Measurements from ENCODE around the gene KHK. TPM values are rescaled to one million over a fixed set of nuclear protein-coding genes. Genes with fewer than 3 reads are reported as not detected.
"Not testable (repeated sequence)": the region's sequence is repeated elsewhere in the genome, so short reads cannot be mapped to it uniquely, and the experiment has no call there.

Gene KHK
- total RNA-seq, 1 experiment from 2014 or later = 1.7 TPM

DNA sequence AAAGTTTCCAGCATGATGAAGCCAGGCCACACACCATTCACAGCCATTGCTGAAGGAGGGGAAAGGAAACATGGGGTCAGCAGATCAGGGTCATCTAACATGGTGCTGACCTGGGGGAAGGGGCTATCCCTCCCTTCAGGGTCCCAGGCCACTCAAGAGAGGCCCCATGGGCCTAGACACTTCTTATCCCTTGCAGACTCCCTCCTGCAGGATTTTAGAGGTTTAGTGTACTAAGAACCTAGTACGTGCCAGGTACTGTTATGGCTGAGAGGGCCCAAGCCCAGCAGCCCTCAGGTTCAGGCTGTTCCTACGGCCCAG is 8.8 kb downstream of the KHK start:
- no peak for DNase-seq (ENCODE audit: extremely low read depth, low read depth)

DNA sequence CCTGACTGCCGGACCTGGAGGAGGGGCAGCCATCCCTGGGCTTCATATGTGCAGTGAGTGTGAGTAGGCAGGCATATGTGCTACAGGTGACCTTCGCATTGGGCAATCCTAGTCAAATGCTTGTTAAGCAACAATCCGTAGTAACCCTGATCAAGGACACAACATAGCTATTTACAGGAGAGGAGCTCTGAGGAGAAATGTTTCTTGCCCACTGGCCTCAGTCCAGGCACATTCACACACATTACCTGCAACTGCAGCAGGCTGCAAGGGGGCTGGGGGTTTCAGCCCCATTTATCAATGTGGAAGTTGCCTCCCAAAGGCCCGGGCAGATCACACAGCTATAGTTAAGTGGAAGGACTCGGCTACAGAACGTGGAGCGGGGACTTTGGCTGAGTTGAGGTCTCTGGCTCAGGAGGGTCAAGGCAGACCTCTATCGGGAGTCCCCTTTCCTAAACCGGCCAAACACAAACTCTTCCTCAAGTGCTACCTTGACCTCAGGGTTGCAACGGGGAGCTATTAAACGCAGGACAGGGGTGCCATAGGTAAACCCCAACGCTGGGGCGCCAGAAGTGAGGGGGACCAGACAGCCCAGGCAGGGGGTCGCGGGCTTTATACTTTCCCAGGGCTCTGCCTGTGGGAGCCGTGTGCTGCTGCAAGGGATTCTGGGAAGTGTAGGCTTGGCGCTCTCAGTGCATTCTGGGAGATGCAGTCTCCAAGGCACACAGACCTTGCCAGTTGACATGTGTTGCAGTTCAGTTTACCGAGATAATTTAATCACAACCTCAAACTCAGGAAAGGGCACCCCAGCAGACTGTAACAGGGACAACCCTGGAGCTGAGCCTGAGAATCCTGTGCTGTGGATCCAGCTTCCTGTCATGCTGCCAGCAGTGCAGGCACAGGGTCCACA is 9.4 kb downstream of the KHK start:
- DNase-seq (ENCODE audit: extremely low read depth, low read depth) = peak; percentile 37

DNA sequence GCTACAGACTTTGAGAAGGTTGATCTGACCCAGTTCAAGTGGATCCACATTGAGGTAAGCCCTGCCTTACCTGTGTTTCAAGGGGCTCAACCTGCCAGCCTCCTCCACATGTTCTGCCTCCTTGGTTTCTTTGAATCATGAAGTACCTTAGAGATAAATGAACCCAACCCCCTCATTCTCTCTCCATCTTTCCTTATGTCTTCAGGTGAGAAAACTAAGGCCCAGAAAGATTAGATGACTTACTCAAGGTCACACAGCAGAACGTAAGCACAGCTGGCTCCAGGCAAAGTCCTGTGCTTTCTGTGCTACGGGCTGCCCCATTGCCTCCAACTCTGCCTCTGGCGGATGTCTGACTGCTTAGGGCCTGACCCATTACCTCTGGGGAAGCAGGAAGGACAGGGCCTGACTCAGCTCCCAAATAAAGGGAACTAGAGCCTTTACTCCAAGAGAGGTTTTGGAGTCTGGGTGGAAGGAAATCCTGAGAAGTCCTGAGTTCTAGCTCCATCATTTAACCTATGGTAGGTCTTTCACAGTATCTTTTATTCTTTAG is 10.3 kb downstream of the KHK start:
- no peak for DNase-seq (ENCODE audit: extremely low read depth, low read depth)

DNA sequence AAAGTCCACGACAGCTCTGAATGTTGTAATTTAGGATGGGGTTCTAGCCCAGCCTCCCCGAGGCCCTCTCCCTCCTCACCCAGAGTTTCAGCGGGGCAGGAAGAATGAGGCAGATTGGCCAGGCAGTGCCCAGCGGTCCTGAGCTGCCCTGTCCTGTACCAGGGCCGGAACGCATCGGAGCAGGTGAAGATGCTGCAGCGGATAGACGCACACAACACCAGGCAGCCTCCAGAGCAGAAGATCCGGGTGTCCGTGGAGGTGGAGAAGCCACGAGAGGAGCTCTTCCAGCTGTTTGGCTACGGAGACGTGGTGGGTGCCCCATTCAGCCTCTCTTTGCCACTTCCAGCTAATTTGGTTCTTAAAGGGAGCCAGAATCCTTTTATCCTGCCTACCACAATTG is 10.8 kb downstream of the KHK start:
- DNase-seq (ENCODE audit: extremely low read depth, low read depth) = no peak

DNA sequence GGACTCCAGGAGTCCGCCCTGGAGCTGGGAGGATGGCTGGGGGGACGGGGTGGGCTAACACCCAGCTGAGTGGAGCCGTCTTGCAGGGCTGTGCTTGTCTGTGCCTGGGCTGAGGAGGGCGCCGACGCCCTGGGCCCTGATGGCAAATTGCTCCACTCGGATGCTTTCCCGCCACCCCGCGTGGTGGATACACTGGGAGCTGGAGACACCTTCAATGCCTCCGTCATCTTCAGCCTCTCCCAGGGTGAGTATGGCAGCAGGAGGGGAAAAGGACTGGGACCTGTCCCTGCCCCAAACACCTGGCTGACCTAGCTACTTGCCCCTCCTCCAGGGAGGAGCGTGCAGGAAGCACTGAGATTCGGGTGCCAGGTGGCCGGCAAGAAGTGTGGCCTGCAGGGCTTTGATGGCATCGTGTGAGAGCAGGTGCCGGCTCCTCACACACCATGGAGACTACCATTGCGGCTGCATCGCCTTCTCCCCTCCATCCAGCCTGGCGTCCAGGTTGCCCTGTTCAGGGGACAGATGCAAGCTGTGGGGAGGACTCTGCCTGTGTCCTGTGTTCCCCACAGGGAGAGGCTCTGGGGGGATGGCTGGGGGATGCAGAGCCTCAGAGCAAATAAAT is 12.9 kb downstream of the KHK start:
- no peak for DNase-seq (ENCODE audit: extremely low read depth, low read depth)

DNA sequence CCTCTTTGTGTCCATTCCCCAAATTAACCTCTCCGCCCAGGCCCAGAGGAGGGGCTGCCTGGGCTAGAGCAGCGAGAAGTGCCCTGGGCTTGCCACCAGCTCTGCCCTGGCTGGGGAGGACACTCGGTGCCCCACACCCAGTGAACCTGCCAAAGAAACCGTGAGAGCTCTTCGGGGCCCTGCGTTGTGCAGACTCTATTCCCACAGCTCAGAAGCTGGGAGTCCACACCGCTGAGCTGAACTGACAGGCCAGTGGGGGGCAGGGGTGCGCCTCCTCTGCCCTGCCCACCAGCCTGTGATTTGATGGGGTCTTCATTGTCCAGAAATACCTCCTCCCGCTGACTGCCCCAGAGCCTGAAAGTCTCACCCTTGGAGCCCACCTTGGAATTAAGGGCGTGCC is 13.5 kb downstream of the KHK start:
- no peak for DNase-seq (ENCODE audit: extremely low read depth, low read depth)

DNA sequence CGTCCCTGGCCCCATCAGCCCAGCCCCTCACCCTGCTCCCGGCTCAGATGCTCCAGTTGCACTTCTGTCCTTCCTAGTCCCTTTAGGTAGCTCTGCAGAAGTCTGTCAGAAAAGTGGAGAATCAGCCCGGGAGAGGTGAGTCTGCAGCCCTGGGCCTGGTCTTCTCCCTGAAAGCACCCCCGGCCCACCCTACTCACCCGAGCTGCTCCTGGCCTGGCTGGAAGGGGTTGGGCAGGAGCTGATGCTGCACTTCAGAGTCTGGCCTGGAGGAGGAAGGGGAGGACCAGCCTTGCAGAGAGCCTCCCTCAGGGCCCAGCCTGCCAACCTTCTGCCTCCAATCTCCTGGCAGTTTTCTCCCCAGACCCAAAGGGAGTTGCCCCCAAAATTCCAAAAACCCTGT is 15.8 kb downstream of the KHK start:
- no peak for DNase-seq (ENCODE audit: extremely low read depth, low read depth)

DNA sequence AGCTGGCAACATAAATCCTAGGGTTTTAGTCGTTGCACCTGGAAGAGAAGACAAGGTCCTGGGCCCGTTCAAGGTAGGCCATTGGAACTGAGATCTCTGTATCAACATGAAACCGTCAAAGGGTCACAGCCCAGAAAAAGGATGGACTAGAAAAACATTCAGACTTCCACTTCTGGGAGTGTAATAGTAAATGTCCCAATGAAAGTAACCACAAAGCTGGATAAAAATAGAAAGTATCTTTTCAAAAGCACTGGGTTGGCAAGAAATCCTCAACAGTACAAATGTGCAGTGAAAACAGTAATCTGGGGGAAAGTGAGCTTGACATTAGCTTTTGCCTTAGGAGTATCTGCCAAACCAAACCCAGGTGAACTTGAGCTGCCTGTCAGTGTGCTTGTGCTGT is 19.4 kb downstream of the KHK start:
- no peak for DNase-seq (ENCODE audit: extremely low read depth, low read depth)

DNA sequence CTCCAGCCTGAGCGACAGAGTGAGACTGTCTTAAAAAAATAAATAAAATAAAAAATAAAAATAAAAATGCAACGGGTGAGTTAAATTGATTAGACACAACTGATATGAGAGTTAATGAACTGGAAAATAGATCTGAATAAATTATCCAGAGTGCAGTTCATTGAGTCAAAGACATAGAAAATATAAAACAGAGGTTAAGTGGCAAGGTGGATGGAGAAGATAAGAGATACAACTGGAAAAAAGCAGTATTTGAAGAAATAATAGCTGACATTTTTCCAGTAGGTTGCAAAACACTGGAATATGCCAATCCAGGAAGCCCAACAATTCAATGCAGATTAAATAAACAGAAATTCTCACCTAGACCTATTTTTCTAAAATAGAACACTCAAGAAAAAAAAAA is 21.6 kb downstream of the KHK start:
- DNase-seq (ENCODE audit: extremely low read depth, low read depth) = no peak

DNA sequence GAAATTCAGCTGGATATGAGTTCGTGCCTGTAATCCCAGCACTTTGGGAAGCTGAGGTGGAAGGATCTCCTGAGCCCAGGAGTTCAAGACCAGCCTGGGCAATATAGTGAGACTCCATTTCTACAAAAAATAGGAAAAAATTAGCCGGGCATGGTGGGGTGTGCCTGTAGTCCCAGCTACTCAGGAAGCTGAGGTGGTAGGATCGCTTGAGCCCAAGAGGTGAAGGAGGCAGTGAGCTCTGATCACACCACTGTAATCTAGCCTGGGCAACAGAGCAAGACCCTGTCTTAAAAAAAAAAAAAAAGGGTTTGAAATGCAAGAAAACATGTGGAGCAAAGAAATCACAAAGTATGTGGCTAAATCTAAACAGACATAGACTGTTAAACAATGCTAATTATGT is 22.5 kb downstream of the KHK start:
- DNase-seq (ENCODE audit: extremely low read depth, low read depth) = no peak

DNA sequence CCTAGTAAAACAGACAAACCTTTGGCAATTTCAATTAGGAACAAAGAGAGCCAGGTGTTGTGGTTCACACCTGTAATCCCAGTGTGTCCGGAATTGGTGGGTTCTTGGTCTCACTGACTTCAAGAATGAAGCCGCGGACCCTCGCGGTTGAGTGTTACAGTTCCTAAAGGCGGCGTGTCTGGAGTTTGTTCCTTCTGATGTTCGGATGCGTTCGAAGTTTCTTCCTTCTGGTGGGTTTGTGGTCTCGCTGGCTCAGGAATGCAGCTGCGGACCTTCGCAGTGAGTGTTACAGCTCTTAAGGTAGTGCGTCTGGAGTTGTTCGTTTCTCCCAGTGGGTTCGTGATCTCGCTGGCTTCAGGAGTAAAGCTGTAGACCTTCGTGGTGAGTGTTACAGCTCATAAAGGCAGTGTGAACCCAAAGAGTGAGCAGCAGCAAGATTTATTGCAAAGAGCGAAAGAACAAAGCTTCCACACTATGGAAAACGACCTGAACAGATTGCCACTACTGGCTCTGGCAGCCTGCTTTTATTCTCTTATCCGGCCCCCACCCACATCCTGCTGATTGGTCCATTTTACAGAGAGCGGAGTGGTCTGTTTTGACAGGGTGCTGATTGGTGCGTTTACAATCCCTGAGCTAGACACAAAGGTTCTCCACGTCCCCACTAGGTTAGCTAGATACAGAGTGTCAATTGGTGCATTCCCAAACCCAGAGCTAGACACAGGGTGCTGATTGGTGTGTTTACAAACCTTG is 24.2 kb downstream of the KHK start:
- not testable (repeated sequence) for DNase-seq (ENCODE audit: extremely low read depth, low read depth)

DNA sequence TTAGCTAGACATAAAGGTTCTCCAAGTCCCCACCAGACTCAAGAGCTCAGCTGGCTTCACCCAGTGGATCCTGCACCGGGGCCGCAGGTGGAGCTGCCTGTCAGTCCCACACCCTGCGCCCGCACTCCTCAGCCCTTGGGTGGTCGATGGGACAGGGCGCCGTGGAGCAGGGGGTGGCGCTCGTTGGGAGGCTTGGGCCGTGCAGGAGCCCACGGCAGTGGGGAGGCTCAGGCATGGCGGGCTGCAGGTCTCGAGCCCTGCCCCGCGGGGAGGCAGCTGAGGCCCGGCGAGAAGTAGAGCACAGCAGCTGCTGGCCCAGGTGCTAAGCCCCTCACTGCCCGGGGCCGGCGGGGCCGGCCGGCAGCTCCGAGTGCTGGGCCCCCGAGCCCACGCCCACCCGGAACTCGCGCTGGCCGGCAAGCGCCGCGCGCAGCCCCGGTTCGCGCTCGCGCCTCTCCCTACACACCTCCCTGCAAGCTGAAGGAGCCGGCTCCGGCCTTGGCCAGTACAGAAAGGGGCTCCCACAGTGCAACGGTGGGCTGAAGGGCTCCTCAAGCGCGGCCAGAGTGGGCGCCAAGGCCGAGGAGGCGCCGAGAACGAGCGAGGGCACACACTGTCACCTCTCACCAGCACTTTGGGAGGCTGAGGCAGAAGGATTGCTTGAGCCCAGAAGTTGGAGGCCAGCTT is 25.0 kb downstream of the KHK start:
- not testable (repeated sequence) for DNase-seq (ENCODE audit: extremely low read depth, low read depth)

DNA sequence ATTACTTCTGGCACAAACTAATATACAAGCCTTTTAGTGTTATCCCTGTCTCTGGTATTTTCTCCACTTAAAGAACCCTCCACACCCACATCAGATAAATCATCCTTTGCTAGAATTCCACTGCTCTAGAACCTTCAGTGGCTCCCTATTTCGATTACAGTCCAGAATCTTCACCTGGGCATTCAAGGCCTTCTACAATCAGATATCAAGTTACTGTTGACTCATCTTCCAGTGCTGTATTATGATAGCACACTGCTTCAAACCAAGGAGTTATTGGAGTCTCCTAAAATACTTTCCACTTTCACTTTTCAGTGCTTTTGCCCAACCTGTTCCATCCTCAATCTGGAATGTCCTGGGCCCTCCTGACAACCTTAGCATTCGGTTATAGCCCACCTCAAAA is 28.9 kb downstream of the KHK start:
- DNase-seq (ENCODE audit: extremely low read depth, low read depth) = no peak

DNA sequence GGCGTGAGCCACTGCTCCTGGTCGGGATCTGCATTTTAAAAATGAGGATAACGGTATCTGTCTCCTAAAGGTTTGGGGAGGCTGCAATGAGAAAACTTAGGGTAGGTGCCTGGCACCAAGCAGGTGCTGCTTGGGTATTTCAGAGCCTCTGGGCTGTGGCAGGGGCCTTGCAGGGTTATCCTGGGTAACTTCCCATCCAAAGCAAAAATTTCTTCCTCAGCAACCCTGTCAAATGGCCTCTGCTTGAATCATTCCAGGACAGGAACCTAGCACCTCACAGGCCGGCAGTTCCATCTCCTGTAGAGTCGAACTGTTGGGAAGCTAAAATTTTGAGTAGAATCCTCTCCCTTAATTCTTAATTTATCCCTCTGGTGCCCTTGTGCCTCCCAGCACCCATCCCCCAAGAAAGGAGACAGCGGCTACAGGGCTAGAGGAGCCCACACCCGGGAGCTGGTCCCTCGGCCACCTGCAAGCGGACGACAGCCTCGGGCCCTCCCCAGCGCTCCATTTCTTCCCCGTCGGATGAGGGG is 31.5 kb downstream of the KHK start:
- no peak for DNase-seq (ENCODE audit: extremely low read depth, low read depth)

DNA sequence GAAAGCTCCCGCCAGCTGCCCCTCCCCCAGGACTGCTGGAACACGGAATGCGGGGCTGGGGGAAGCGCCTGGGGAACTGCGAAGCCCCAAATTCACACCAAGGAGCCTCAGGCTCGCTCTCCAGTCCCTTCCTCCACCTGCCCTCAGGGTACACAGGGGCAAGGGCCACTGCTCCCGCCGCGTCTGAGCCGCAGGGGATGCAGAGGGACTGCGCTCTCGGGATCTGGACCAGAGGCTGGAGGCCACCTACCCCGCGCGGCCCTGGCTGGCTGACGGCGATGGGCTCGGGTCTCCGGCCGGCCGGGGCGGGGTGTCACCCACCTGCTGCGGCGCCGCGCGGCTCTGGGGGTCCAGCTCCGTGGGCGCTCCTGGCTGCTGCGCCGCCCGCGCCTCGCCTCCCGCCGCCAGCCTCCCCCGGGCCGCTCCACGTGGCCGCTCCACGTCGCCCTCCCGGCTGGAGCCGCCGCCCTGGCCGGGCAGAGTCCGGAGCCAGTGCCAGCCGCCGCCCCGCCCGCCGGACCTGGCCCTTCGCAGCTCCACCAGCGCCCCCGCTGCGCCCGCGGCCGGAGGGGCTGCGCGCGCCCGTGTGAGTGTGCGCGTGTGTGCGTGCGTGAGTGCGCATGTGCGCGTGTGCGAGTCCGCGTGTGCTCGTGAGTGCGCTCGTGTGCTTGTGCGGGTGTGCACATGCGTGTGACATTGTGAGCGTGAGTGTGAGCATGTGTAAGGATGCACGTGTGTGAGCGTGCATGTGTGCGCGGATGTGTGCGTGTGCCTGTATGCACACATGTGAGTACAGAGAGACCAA is 32.2 kb downstream of the KHK start, which contains the start of gene CGREF1:
Gene CGREF1 (minus strand): TSS at position 604 of the 805 bp plus-strand sequence. CDS start 14,762 bp downstream, outside the sequence.
- DNase-seq (ENCODE audit: extremely low read depth, low read depth) = no peak

DNA sequence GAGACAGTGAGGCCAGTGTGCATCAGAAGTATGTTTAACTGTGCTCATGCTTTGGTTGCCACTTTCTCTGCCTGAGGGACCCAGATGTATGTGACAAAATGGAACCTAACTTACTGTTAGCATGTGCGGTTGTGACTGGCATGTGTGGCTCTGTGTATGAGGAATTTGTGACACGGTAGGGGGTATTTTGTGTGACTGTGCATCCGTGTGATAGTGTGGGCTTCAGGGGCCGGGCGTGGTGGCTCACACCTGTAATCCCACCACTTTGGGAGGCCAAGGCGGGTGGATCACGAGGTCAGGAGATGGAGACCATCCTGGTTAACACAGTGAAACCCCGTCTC is 32.7 kb downstream of the KHK start:
- DNase-seq (ENCODE audit: extremely low read depth, low read depth) = not testable (repeated sequence)

DNA sequence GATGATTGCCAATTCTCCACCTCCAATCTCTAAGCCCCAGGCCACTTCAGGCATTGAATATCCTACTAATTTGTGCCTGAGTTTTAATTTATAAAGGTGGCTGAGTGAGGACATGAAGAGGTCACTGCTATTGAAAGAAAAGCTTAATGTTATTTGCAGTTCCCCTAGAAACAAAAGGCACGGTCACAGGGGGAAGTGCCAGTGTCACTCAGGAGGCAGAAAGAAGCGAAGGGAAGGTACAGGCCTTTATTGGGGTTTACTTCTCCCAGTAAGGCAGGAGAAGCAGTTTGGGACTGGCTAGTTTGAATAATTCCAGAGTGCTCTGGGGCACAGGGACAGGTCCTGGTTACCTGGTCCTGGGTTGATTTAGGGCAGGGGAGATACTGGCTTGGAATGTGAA is 35.3 kb downstream of the KHK start:
- no peak for DNase-seq (ENCODE audit: extremely low read depth, low read depth)

DNA sequence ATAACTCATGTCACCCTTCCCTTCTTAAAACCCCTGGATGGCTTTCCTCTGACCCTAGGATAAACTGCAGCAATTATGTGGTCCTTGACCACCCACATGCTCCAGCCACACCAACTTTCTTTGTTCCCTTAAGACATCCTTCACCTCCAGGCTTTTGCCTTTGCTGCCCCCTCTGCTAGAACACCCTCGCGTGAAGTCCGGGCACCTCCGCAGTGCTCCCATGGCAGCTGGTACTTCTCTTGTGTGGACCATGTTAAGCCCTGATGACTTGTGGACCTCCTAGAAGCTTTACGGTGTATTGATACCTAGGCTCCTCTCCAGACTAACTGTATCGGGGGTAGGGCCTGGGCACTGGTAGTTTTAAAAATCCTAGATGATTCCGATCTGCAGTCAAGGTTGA is 36.2 kb downstream of the KHK start:
- no peak for DNase-seq (ENCODE audit: extremely low read depth, low read depth)

DNA sequence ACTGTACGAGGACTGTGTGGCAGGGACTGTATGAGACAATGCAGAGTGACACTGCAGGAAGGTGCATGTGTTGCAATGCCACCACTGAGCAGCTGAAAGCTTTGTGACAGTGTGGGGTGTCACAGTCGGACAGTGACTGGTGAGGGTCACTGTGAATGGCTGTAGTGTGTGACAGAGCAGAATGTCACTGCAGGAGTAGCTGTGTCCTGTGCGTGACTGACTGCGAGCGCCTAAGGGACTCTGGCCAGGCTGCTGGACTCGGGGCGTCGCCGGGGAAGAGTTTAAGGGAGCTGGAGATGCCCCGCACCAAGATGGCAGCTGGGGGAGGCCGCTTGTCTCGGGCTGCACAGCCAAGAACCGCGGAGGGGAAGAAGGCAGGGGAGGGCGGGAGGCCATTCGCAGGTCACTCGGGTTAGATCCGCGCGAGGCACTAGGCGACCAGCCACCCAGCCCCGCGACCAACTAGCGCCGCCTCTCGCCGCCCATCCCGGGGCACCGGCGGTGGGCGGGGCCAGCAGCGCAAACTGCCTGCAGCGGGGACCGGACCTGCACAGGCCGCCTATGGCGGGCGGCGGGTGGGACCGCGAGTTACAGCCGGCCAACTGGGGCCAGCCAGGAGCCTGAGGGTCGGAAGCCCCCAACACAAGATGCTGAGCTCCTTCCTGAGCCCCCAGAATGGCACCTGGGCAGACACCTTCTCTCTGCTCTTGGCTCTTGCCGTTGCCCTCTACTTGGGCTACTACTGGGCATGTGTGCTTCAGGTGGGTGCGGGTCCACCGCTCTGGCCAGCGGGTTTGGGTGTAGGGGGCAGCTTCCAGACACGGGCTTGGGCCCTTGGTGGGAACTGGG is 37.0 kb downstream of the KHK start, which contains the start of gene ABHD1:
Gene ABHD1 (plus strand): TSS at position 514 of the 849 bp plus-strand sequence. CDS start 134 bp downstream, at position 648.
- no peak for DNase-seq (ENCODE audit: extremely low read depth, low read depth)
